Measurements from ENCODE around the gene GRIN3B.

DNA sequence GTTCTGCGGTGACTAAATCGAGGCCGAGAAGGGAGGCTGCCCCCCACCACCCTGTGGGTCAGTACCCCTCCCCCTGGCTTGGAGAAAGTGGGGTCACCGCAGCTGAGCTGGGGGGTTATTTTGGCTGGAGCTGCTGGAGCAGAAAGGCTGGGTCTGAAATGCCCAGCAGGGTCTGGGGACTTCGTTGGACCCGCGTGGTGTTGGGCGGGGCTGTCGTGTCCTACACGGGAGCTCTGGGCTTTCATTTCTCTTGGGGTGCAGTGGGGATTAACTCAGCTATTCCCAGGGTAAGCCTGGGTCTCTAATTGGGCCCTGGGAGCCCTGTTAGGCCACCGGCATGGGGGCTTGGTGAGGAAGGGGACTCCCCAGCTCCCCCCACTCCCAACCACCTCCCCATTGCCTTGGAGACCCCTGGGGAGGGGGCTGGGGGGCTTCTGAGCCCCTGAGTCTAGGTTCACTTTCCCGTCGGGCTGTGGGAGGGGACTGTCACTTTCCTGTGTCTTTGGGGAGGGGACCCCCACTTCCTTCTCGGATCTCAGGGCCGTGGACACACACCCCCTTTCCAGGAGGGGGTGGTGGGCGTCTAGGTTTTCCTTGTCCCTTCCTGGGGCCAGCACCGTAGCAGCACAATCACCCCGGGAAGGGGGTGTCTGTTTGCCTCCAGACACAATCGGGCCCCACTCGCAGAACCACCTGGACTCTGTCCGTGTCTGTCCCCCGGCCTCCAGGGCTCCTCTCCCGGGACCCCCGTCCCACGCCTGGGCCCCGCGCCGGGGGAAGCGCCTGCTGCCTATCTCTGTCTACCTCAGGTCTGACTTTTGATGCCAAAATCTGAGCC lies 26.3 kb upstream of the GRIN3B start:
- TF ChIP-seq, protein P1, sequence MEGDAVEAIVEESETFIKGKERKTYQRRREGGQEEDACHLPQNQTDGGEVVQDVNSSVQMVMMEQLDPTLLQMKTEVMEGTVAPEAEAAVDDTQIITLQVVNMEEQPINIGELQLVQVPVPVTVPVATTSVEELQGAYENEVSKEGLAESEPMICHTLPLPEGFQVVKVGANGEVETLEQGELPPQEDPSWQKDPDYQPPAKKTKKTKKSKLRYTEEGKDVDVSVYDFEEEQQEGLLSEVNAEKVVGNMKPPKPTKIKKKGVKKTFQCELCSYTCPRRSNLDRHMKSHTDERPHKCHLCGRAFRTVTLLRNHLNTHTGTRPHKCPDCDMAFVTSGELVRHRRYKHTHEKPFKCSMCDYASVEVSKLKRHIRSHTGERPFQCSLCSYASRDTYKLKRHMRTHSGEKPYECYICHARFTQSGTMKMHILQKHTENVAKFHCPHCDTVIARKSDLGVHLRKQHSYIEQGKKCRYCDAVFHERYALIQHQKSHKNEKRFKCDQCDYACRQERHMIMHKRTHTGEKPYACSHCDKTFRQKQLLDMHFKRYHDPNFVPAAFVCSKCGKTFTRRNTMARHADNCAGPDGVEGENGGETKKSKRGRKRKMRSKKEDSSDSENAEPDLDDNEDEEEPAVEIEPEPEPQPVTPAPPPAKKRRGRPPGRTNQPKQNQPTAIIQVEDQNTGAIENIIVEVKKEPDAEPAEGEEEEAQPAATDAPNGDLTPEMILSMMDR (IDR thresholded peaks at IDR 0.05 in 4 of 5, conservative IDR thresholded peaks at IDR 0.05 in 1 of 5), result no peak
- no peak for TF ChIP-seq POLR2A (IDR thresholded peaks at IDR 0.05)
